ENCODE data around the gene UBE2O.

GRCh38 chr17:76376318-76377133 is 76.4 kb downstream of the UBE2O start:
- no peak for TF ChIP-seq CTCF (IDR thresholded peaks at IDR 0.05 in 8 of 11, conservative IDR thresholded peaks at IDR 0.05 in 3 of 11)
- no peak for TF ChIP-seq POLR2AphosphoS5 (IDR thresholded peaks at IDR 0.05)

Data from spleen (tissue), 7 donors.